Amniotic stem cell (primary cell): ENCODE measurements around the gene GPRIN3.

Experiments used
- DNase-seq: peaks from one replicate; lab custom pipeline; 2025; lab: John Stamatoyannopoulos, UW

The GPRIN3 gene

GRCh38 chr4:89289312-89289711, 18.3 kb downstream of the GPRIN3 start:
- no peak for DNase-seq

- no peak for DNase-seq
These were observed 19.2 kb downstream of the GPRIN3 start for GRCh38 chr4:89288430-89288829.

- DNase-seq, result no peak
These were observed 19.7 kb downstream of the GPRIN3 start for GRCh38 chr4:89287945-89288344.

- no peak for DNase-seq
These were observed 21.9 kb downstream of the GPRIN3 start for GRCh38 chr4:89285745-89286144.

GRCh38 chr4:89284828-89285227, 22.8 kb downstream of the GPRIN3 start:
- no peak for DNase-seq

- DNase-seq, result no peak
These were observed 23.6 kb downstream of the GPRIN3 start for GRCh38 chr4:89284020-89284424.

GRCh38 chr4:89283226-89284009, 24.2 kb downstream of the GPRIN3 start:
- DNase-seq, result no peak

GRCh38 chr4:89279385-89279784, 28.2 kb downstream of the GPRIN3 start:
- DNase-seq, result no peak

GRCh38 chr4:89277412-89277811, 30.2 kb downstream of the GPRIN3 start:
- no peak for DNase-seq

GRCh38 chr4:89276296-89276695, 31.3 kb downstream of the GPRIN3 start:
- DNase-seq, result no peak

GRCh38 chr4:89275587-89275986, 32.0 kb downstream of the GPRIN3 start:
- no peak for DNase-seq

GRCh38 chr4:89273741-89274141, 33.9 kb downstream of the GPRIN3 start:
- no peak for DNase-seq

GRCh38 chr4:89270792-89271191, 36.8 kb downstream of the GPRIN3 start:
- DNase-seq, result no peak

GRCh38 chr4:89269121-89269666, 38.4 kb downstream of the GPRIN3 start:
- no peak for DNase-seq

- no peak for DNase-seq
These were observed 38.9 kb downstream of the GPRIN3 start for GRCh38 chr4:89268679-89269078.

- DNase-seq, result no peak
These were observed 39.8 kb downstream of the GPRIN3 start for GRCh38 chr4:89267846-89268245.

GRCh38 chr4:89267392-89267791, 40.2 kb downstream of the GPRIN3 start:
- no peak for DNase-seq

- DNase-seq, result no peak
These were observed 41.5 kb downstream of the GPRIN3 start for GRCh38 chr4:89266128-89266527.

- no peak for DNase-seq
These were observed 44.3 kb downstream of the GPRIN3 start for GRCh38 chr4:89263265-89263664.

- no peak for DNase-seq
These were observed 48.1 kb downstream of the GPRIN3 start for GRCh38 chr4:89259301-89260028.

GRCh38 chr4:89258506-89258905, 49.1 kb downstream of the GPRIN3 start:
- no peak for DNase-seq

GRCh38 chr4:89257376-89257775, 50.2 kb downstream of the GPRIN3 start:
- no peak for DNase-seq

GRCh38 chr4:89256203-89256800, 51.3 kb downstream of the GPRIN3 start:
- DNase-seq, result no peak
